Measurements from ENCODE around the gene ATF6. TPM values are rescaled to one million over a fixed set of nuclear protein-coding genes. Genes with fewer than 3 reads are reported as not detected.

Gene ATF6
- total RNA-seq, 4 donors from 2014 or later: 26.1 to 35.4 (median 32.3) TPM

- peaks cover 0 to 53% (median 12%) of the 10 kb centered on the region in 4 donors for H3K4me1 ChIP-seq
- no peaks in the 10 kb centered on the region for H3K27me3 ChIP-seq
- H3K36me3 ChIP-seq: peaks cover 0 to 16% (median 0%) of the 10 kb centered on the region in 3 donors
- no peak for DNase-seq (ENCODE audit: low spot score in 2 of 2)
- TF ChIP-seq EP300 (IDR thresholded peaks at IDR 0.05): peak; percentile 11 to 73
- TF ChIP-seq POLR2A (IDR thresholded peaks at IDR 0.05): no peak
- no peaks in the 10 kb centered on the region for H3K9me3 ChIP-seq
- no peak overlapping the region for H3K4me3 ChIP-seq
- peak overlapping the region in 2 of 4 donors; percentile 40 to 65 for H3K27ac ChIP-seq
These were observed 147.5 kb downstream of the ATF6 start for GRCh38 chr1:161913482-161914140.

GRCh38 chr1:161914595-161914994 lies 148.5 kb downstream of the ATF6 start:
- no peak for DNase-seq (ENCODE audit: low spot score in 2 of 2)
- peak overlapping the region in 2 of 4 donors; percentile 50 to 66 for H3K27ac ChIP-seq
- WGBS, 2 donors: 85% methylated on average over 1 of the region's 1 CpG

GRCh38 chr1:161915051-161915503 lies 149.0 kb downstream of the ATF6 start:
- Histone ChIP-seq H3K9me3 (no peaks in the 10 kb centered on the region), H3K4me3 (no peak overlapping the region), H3K4me1 (peaks cover 0 to 42% (median 6%) of the 10 kb centered on the region in 4 donors), H3K27ac (peak overlapping the region in 1 of 4 donors; percentile 50), H3K36me3 (peaks cover 0 to 16% (median 0%) of the 10 kb centered on the region in 3 donors), H3K27me3 (no peaks in the 10 kb centered on the region)
- no peak for TF ChIP-seq CTCF (IDR thresholded peaks at IDR 0.05)
- no peak for TF ChIP-seq POLR2A (IDR thresholded peaks at IDR 0.05)
- TF ChIP-seq EP300 (IDR thresholded peaks at IDR 0.05): no peak
- WGBS, 2 donors: 69 to 70% methylated on average over 1 of the region's 1 CpG
- DNase-seq (ENCODE audit: low spot score in 2 of 2): no peak

More at GRCh38 chr1:161914595-161914994, 148.5 kb downstream of the ATF6 start:
- peaks cover 0 to 16% (median 0%) of the 10 kb centered on the region in 3 donors for H3K36me3 ChIP-seq
- H3K4me1 ChIP-seq: peaks cover 0 to 46% (median 7%) of the 10 kb centered on the region in 4 donors
- TF ChIP-seq CTCF (IDR thresholded peaks at IDR 0.05): no peak
- no peak overlapping the region for H3K4me3 ChIP-seq
- no peaks in the 10 kb centered on the region for H3K9me3 ChIP-seq
- H3K27me3 ChIP-seq: no peaks in the 10 kb centered on the region

- 72 to 81% methylated on average over 2 of the region's 2 CpGs for WGBS, 2 donors
- H3K27ac ChIP-seq: no peak overlapping the region
- no peaks in the 10 kb centered on the region for H3K27me3 ChIP-seq
- H3K4me3 ChIP-seq: no peak overlapping the region
- H3K4me1 ChIP-seq: peaks cover 0 to 33% (median 2%) of the 10 kb centered on the region in 4 donors
- no peaks in the 10 kb centered on the region for H3K9me3 ChIP-seq
- DNase-seq (ENCODE audit: low spot score in 2 of 2): no peak
- H3K36me3 ChIP-seq: peaks cover 0 to 16% (median 0%) of the 10 kb centered on the region in 3 donors
- TF ChIP-seq EP300 (IDR thresholded peaks at IDR 0.05) (no peak), POLR2A (IDR thresholded peaks at IDR 0.05) (no peak), CTCF (IDR thresholded peaks at IDR 0.05) (no peak)
These were observed 149.9 kb downstream of the ATF6 start for GRCh38 chr1:161915978-161916377.

- no peak for TF ChIP-seq EP300 (IDR thresholded peaks at IDR 0.05)
- no peak for TF ChIP-seq CTCF (IDR thresholded peaks at IDR 0.05)
- no peak for TF ChIP-seq POLR2A (IDR thresholded peaks at IDR 0.05)
- no peaks in the 10 kb centered on the region for H3K9me3 ChIP-seq
- no peaks in the 10 kb centered on the region for H3K27me3 ChIP-seq
- H3K4me1 ChIP-seq: peaks cover 0 to 5% (median 0%) of the 10 kb centered on the region in 4 donors
- peaks cover 0 to 11% (median 0%) of the 10 kb centered on the region in 3 donors for H3K36me3 ChIP-seq
- no peak overlapping the region for H3K4me3 ChIP-seq
- DNase-seq (ENCODE audit: low spot score in 2 of 2): no peak
- no peak overlapping the region for H3K27ac ChIP-seq
These were observed 153.1 kb downstream of the ATF6 start for GRCh38 chr1:161919229-161919628.
